OCI-LY1 (cell line): ENCODE results near the gene ADAMTS1.

Experiments used
- EZH2 ChIP-seq: fragments of 200-600 bp; sonication (generic), shearing (Covaris generic); IDR thresholded peaks from 2 replicates; pipeline ENCODE4 v1.8.0; 2017; ENCODE audit warnings: borderline replicate concordance, mixed run types, mild to moderate bottlenecking, antibody characterized with exemption, low read length, moderate library complexity, mixed read lengths
- TF ChIP-seq, protein P1 (sequence below): fragments of 200-600 bp; sonication (generic), shearing (Covaris generic); IDR thresholded peaks from 2 replicates; pipeline ENCODE4 v1.5.1; 2017; ENCODE audit warnings: mild to moderate bottlenecking, antibody characterized with exemption, low read length, moderate library complexity, mixed read lengths

- TF ChIP-seq, protein P1, sequence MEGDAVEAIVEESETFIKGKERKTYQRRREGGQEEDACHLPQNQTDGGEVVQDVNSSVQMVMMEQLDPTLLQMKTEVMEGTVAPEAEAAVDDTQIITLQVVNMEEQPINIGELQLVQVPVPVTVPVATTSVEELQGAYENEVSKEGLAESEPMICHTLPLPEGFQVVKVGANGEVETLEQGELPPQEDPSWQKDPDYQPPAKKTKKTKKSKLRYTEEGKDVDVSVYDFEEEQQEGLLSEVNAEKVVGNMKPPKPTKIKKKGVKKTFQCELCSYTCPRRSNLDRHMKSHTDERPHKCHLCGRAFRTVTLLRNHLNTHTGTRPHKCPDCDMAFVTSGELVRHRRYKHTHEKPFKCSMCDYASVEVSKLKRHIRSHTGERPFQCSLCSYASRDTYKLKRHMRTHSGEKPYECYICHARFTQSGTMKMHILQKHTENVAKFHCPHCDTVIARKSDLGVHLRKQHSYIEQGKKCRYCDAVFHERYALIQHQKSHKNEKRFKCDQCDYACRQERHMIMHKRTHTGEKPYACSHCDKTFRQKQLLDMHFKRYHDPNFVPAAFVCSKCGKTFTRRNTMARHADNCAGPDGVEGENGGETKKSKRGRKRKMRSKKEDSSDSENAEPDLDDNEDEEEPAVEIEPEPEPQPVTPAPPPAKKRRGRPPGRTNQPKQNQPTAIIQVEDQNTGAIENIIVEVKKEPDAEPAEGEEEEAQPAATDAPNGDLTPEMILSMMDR: no peak
- TF ChIP-seq EZH2: no peak
These were observed 5.0 kb downstream of the ADAMTS1 start for GRCh38 chr21:26840201-26840600.
